ENCODE measurements around the gene PLEKHA5. TPM values are rescaled to one million over a fixed set of nuclear protein-coding genes. Genes with fewer than 3 reads are reported as not detected.
A peak's percentile ranks its signal among the peaks of the same experiment; 100 is the strongest.
"Not testable (repeated sequence)": the region's sequence is repeated elsewhere in the genome, so short reads cannot be mapped to it uniquely, and the experiment has no call there.

Gene PLEKHA5
- 12.8 and 13.8 TPM in 2 replicates for total RNA-seq

DNA sequence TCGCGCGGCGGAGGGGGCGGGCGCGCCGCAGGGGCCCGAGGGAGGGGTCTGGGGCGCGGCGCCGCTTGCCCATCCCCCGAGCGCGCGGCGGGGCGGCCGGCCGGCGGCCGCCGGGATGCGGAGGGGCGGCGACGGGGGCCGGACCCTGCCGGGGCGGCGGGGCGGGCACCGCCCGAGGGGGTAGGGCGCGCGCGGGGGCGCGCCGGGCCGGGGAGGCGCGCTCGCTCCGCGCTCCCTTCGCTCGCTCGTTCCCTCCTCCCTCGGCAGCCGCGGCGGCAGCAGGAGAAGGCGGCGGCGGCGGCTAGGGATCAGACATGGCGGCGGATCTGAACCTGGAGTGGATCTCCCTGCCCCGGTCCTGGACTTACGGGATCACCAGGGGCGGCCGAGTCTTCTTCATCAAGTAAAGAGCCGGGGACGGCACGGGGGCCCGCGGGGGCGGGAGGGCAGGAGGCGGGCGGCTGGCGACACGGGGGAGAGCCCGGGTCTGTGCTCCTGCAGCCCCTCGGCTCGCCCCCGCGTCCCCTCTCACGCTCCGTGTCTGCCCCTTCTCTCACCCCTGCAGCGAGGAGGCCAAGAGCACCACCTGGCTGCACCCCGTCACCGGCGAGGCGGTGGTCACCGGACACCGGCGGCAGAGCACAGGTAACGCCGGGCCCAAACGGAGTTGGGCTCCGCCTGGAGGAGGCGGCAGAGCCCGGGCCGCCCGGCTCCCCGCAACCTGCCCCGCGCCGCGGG lies at the start of gene PLEKHA5:
PLEKHA5 (plus strand) TSS at position 248 of the 738 bp plus-strand sequence; CDS start at position 315, 67 bp downstream.
- peak; percentile 67 for DNase-seq

- no peak for DNase-seq
These were observed 48.6 kb upstream of the PLEKHA5 start for GRCh38 chr12:19080918-19081317.

GRCh38 chr12:19082365-19082911 lies 47.1 kb upstream of the PLEKHA5 start:
- no peak for DNase-seq

DNA sequence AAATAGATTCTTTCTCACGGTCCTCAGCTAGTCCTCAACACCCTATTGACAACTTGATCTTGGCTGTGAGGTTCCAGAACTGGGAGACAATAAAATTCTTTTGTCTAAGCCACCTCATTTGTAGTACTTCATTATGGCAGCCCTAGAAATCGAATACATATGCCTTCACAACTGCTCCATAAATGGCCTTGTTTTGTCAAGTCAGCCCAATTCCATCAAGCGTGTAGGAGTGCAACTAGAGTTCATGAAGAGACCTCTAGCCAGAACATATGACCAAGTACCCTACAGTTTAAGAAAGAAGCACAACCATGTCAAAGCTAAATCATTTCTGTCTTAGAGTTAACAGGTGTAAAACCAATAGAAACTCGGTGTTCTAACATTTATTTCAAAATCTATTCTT lies 45.0 kb upstream of the PLEKHA5 start:
- DNase-seq, result no peak

DNA sequence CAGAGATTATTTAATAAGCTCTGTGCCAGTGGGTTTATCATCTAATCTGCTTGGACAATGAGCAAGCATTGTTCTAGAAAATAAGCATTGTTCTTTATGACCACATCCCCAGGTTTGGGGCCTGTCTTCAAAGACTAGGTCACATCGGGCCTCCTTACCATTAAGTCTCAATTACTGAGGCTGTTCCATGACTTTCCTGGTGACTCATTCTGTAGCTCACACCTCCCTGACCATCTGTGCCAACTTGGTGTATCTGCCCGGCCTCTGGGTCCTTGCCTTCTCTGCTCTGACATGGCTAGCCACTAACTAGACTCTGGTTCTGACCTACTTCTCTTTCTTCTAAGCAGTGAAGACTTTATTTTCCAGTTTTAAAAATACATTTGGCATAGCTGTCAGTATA lies 44.4 kb upstream of the PLEKHA5 start:
- no peak for DNase-seq

DNA sequence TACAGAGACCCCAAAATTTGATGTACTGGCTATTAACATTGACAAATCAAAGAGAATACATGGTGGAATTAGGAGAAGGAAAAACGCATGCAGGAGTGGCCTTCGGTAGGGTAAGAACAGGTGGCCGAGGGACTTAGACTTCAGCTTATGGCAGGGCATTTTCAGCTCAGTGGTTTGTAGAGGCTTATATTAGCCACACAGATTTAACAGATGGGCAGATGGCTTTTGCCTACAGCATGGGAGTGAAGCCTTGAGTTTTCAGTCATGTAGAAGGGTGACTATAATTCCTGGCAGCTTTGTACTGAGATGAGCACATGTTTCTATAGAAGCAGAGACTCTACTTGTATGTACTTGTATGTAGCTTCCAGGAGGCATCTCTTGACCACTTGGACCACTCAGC lies 40.9 kb upstream of the PLEKHA5 start:
- no peak for DNase-seq

GRCh38 chr12:19092482-19092881 lies 37.1 kb upstream of the PLEKHA5 start:
- not testable (repeated sequence) for DNase-seq

DNA sequence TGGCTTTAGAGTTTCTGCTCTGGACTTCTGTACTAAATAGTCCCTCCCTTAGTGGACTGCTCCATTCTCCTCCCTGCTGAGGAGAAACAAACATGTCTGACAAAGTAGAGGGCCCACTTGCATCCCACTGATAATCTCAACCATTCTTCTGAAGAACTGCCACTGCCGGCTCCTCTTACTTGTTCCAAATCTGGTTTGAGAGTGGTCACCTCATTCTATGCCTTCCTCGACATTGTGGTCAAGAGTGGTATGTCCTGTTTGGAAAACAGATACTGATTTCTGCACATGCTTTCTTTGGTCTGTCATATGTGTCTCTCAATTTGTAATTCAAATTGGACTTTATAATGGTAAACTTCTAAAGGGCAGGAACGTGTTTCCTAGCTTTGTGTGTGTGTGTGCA lies 36.3 kb upstream of the PLEKHA5 start:
- DNase-seq, result no peak

DNA sequence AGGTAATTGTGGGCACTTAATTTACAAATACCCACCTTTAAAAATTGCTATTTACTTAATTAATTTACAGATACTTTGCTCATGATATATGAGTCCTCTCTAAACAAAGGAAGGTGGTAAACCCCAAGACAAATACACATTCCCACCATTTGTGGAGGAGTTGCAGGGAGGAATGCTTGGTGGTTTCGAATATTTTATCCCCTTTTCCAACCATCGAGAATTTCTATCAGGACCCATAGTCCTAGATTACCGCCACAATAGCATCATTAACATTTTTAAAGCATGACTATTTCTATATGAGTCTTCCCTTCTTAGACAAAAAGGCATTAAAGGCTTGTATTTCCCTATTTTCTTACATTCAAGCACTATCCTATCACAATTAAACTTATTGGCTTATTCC lies 34.2 kb upstream of the PLEKHA5 start:
- DNase-seq, result no peak

GRCh38 chr12:19095756-19096480 lies 33.6 kb upstream of the PLEKHA5 start:
- DNase-seq, result no peak

DNA sequence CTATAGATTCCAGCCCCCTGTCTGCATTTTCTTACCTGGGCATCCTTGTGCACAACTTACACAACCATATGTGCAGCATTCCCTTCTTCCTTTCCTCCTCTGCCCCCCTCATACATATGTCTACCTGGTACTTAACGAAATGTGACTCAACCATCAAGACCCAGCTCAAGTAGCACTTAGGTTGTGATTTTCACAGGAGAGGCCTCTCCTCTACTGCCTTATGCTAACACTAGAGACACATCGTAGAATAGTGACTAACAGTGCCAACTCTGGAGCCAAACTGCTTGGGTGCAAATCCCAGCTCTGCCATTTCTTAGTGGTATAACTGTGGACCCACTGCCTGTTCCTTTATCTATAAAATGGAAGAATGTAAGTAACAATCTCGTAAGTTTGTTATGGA lies 24.1 kb upstream of the PLEKHA5 start:
- no peak for DNase-seq

- no peak for DNase-seq
These were observed 21.8 kb upstream of the PLEKHA5 start for GRCh38 chr12:19107750-19108149.

GRCh38 chr12:19110221-19110940 lies 19.2 kb upstream of the PLEKHA5 start:
- DNase-seq, result no peak

DNA sequence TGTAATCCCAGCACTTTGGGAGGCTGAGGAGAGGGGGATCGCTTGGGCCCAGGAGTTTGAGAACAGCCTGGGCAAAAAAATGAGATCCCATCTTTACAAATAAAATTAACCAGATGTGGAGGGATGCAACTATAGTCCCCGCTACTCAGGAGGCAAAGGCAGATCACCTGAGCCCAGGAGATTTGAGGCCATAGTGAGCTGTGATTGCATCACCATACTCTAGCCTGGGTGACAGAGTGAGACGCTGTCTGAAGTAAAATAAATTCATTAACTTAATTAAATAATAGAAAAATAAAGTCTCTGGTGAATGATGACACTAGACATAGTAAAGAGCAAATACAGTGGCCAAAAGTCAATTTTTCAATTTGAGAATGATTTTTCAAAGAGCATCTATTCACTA lies 16.1 kb upstream of the PLEKHA5 start:
- DNase-seq, result no peak

- no peak for DNase-seq
These were observed 14.2 kb upstream of the PLEKHA5 start for GRCh38 chr12:19115285-19115684.

DNA sequence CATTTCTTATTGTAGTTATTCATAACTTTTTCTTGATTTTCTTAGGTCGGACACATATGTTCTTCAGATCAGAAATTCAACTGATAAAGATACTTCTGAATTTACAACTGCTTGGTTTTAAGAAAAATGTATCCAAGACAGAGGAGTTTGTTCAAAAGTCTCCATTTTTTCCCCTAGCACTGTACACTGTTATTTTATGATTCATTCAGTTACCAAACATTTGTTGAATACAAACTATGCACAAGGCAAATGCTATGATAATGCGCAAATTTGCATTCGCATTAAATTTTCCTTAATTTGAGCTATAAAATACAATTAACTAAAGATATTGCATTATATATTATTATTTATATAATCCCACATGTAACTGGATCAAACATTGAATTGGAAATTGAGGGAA lies 10.1 kb upstream of the PLEKHA5 start:
- DNase-seq, result no peak

DNA sequence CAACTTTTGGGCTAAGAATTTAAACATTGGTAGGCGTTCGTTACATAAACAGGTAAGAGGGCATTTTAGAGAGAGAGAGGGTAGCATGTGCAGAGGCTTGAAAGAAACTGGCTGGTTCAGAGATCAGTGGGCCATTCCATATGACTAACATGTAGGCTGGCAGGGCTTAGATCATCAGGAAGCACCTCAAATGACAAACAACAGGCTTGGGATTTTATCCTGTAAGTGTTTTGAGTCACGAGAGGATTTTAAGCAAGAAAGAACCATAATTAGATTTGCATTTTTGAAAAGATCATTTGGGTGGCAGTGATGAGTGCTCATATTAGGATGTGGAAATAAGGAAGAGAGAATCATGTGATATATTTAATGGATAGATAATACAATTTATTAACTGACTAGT lies 8.7 kb upstream of the PLEKHA5 start:
- DNase-seq, result no peak

DNA sequence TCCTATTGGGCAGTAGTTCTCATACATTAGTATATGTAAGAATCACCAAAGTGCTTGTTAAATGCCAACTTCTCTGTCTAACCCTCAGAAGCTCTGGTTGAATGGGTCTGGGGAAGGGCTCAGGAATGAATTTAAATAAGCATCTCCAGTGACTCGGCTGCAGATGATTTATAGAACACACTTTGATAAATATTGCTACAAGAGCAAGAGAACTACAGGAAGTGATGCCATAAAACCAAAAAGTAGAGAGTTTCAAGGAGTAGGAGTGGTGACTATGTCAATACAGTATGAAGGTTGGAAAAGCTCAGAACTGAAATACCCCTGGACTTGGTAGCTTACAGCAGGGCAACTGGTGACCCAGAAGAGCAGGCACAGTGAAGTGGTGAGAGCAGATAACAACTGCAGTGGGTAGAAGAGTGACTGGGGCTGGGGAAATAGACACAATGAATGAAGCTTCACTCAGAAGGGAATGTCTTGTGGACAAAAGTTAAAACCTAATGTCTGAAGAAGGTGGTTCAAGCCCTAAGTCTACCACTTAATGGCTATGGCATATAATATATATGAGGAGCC lies 8.0 kb upstream of the PLEKHA5 start:
- DNase-seq, result no peak

DNA sequence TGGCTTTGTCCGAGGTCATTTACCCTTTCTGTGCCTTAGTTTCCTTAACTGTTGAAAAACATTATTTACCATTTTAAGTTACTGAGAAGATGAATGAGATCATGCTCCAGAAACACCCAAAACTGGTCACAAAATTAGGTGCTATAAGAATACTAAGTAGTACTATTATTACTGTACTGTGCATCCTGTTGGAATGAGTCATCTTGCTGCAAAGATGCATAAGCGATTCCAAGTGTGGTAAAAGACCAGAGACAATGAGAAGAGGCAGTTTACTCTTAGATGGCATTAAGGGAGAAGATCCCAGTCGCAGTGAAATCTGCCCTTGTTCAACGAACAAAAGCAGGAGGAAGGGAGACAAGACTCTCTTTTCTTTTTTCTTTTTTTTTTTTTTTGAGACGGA lies 4.2 kb upstream of the PLEKHA5 start:
- peak; percentile 13 for DNase-seq

DNA sequence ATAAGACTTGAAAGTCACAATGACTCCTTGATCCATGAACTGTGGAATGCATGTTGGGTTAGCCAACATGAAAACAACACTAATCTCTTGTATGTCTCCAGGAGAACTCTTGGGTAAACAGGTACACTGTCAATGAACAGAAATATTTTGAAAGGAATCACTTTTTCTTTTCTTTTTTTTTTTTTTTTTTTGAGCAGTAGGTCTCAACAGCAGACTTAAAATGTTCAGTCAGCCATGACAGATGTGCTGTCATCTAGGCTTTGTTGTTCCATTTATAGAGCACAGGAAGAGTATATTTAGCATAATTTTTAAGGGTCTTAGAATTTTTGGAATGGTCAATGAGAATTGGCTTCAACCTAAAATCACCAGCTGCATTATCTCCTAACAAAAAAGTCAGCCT lies 2.3 kb upstream of the PLEKHA5 start:
- no peak for DNase-seq

DNA sequence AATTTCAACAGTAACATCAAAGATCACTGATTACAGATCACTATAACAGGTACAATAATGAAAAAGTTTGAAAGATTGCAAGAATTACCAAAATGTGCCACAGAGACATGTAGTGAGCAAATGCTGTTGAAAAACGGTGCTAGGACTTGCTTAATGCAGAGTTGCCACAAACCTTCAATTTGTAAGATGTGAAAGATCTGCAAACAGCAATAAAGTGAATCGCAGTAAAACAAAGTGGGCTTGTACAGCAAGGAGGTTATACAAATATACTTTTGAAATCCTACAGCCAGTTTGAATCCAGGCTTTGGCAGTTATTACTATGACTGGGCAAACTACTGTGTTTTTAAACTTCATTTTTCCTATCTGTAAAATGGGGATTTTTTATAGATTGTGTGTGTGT lies 1.0 kb upstream of the PLEKHA5 start:
- DNase-seq, result no peak

- no peak for DNase-seq
These were observed 429 bp upstream of the PLEKHA5 start for GRCh38 chr12:19129122-19129485.

Measured in dermis blood vessel endothelial cell (primary cell).